Fibroblast of pulmonary artery (primary cell): Measurements from ENCODE around the gene ANTXR1.
A peak's percentile ranks its signal among the peaks of the same experiment; 100 is the strongest.

Source experiments
- DNase-seq: peaks from one replicate; pipeline ENCODE4 v3.0.0-alpha.2; 2010; ENCODE audit warnings: low read depth
- H3K4me3 ChIP-seq: replicated peaks from 2 replicates; pipeline ENCODE4 v1.5.1; 2011; ENCODE audit warnings: low read depth, mild to moderate bottlenecking, control low read depth, low read length, moderate library complexity
- TF ChIP-seq, protein P1 (sequence below): IDR thresholded peaks from 2 replicates; pipeline ENCODE4 v1.5.1; 2011; ENCODE audit warnings: mild to moderate bottlenecking, control low read depth, low read length, inconsistent platforms; ENCODE audit errors: missing control alignments

Gene ANTXR1

DNA sequence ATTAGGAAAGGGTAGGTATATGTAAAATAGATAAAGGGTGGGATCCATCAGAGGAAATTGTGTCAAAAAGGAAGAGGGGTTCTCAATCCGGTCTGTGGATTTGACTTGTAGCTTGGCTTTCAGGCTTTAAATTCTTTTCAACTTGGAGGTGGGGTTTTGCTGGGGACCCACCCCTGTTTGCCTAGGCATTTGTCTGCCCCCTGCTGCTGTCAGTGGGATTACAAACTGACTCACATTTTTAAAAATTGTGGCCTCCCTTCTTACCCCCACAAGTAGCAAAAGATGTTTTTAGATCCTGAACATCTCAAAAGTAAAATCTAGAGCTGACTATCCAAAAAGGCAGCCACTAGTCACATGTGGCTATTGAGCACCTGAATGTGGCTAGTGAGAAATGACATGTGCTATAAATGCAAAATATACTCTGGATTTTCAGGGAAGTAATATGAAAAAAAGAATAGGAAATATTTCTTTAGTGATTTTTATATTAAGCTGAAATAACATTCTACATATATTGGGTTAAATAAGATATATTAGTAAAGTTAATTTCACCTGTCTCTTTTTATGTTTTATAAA, 195.1 kb downstream of the ANTXR1 start:
- TF ChIP-seq, protein P1, sequence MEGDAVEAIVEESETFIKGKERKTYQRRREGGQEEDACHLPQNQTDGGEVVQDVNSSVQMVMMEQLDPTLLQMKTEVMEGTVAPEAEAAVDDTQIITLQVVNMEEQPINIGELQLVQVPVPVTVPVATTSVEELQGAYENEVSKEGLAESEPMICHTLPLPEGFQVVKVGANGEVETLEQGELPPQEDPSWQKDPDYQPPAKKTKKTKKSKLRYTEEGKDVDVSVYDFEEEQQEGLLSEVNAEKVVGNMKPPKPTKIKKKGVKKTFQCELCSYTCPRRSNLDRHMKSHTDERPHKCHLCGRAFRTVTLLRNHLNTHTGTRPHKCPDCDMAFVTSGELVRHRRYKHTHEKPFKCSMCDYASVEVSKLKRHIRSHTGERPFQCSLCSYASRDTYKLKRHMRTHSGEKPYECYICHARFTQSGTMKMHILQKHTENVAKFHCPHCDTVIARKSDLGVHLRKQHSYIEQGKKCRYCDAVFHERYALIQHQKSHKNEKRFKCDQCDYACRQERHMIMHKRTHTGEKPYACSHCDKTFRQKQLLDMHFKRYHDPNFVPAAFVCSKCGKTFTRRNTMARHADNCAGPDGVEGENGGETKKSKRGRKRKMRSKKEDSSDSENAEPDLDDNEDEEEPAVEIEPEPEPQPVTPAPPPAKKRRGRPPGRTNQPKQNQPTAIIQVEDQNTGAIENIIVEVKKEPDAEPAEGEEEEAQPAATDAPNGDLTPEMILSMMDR = peak; percentile 25
- no peak for DNase-seq
- H3K4me3 ChIP-seq = no peak overlapping the region

DNA sequence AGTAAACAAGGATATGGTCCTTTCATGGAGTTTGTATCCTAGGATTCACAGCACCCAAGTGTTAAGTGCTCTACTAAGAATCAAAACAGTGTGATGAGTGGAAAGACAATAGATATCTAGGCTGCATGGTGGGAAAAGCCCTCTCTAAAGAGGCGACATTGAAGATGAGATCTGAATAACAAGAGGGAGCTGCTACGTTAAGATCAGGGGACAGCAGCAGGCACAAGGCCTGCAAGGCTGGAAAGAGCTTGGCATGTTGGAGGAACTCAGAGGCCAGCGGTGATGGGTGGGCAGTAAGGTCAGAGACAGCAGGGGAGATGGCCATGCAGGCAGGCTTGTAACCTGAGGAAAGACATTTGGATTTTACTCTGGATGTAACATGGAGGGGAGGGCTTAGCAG, 196.5 kb downstream of the ANTXR1 start:
- TF ChIP-seq, protein P1 = no peak
- DNase-seq = no peak
- H3K4me3 ChIP-seq = no peak overlapping the region

DNA sequence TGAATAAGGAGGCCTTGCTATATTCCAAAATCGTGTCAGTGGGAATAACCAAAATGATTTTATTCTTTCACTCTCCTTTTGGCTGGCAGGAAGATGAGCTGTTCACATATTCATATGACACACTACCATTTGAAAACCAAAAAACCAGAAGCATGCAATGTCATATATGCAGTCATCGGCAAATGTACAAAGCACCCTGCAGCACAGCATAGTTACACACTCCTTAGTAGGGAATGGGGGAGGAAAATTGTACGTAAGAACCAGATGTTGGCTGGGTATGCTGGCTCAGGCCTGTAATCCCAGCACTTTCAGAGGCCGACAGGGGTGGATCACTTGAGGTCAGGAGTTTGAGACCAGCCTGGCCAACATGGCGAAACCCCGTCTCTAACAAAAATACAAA, 197.4 kb downstream of the ANTXR1 start:
- TF ChIP-seq, protein P1 = no peak
- H3K4me3 ChIP-seq = no peak overlapping the region
- DNase-seq = no peak

DNA sequence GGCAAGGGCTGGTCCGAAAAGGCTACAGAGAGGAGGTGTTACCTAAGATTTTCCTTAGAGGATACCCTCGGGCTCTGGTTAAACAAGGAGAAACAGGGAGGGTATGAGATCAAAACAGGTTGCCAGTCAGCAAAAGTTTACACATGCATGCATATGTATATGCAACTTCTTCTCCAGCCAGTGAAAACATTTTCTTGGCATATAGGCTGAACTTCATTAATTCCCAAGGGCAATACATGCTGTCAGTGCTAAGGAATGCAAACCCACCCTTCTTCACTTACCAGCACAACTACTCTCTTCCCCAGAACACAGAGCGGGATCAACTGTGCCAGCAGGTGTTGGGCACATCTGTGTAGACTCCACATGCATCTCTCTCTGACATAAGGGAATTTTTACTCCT, 198.1 kb downstream of the ANTXR1 start:
- no peak for DNase-seq
- TF ChIP-seq, protein P1 = no peak
- H3K4me3 ChIP-seq = no peak overlapping the region

DNA sequence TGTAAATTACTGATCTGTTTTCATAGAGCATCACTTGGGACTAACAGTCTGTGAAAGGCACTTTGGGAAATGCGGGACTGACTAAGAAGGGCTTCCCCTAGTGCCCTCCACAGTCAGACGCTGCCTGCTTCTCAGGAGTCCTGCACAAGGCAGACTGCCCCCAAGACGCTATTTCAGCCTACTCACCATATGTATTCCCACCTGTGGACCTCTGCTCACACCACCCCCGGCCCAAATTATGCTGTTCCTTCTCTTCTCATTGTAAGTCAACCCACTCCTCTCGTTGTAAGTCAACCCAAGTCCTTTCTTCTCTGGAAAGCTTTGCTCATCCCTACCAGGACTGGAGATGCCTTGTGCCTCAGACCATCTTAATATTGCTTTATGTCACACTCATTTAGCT, 198.7 kb downstream of the ANTXR1 start:
- H3K4me3 ChIP-seq = no peak overlapping the region
- no peak for DNase-seq
- TF ChIP-seq, protein P1 = no peak

DNA sequence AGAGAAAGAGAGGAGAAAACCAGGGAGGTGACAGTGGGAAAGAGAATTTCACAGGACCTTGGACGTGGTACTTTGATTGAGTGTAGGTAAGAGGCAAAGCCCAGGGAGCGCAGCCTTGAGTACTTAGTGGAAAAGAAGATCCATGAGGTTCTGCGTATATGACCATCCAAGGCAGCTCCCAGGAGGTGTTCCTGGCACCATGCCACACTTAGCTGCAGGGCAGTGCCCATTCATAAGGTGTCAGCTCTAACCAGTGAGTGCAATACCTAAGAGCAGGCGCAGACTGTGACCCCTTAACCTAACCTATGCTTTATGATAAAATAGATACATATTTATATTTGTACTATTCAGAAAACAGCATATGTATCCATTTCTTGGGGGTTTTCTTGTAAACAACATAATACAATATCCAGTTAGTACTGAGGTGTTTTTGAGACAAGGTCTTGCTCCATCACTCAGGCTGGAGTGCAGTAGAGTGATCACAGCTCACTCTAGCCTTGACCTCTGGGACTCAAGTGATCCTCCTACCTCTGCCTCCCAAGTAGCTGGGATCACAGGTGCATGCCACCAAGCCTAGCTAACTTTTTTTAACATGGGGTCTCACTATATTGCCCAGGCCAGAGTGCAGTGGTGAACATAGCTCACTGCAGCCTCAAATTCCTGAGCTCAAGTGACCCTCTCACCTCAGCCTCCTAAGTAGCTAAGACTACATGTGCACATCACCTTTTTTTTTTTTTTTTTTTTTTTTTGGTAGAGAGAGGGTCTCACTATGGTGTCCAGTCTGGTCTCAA, 199.5 kb downstream of the ANTXR1 start:
- H3K4me3 ChIP-seq = no peak overlapping the region
- no peak for DNase-seq
- TF ChIP-seq, protein P1 = no peak

DNA sequence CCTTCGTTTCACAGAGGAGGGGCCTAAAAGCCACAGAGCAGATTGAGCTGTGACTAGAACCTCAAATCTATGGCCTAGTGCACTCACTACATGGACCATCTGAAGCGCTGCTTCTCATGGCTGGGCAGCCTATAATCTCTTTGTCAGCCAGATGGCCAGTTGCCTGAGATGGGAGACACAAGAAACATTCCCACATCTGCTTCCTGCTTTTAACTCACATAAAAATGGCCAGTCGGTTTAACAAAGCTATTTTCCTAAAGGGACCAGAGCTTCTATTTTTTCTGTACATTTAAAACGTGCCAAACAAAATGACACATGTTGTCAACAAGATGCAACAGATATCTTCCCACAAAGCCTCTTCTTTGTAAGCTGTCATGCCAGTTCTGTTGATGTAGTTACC, 200.2 kb downstream of the ANTXR1 start:
- H3K4me3 ChIP-seq = no peak overlapping the region
- TF ChIP-seq, protein P1 = no peak
- DNase-seq = no peak
